GM19395 (cell line): Measurements from ENCODE around the gene MYL4.
"Not testable (repeated sequence)": the region's sequence is repeated elsewhere in the genome, so short reads cannot be mapped to it uniquely, and the experiment has no call there.

ENCODE experiments used
- ATAC-seq: cut with Tn5 transposase; IDR thresholded peaks from one replicate; pipeline ENCODE4 v1.9.1; 2021; ENCODE audit warnings: mild to moderate bottlenecking, moderate library complexity; ENCODE audit not compliant: unreplicated experiment

Gene MYL4

DNA sequence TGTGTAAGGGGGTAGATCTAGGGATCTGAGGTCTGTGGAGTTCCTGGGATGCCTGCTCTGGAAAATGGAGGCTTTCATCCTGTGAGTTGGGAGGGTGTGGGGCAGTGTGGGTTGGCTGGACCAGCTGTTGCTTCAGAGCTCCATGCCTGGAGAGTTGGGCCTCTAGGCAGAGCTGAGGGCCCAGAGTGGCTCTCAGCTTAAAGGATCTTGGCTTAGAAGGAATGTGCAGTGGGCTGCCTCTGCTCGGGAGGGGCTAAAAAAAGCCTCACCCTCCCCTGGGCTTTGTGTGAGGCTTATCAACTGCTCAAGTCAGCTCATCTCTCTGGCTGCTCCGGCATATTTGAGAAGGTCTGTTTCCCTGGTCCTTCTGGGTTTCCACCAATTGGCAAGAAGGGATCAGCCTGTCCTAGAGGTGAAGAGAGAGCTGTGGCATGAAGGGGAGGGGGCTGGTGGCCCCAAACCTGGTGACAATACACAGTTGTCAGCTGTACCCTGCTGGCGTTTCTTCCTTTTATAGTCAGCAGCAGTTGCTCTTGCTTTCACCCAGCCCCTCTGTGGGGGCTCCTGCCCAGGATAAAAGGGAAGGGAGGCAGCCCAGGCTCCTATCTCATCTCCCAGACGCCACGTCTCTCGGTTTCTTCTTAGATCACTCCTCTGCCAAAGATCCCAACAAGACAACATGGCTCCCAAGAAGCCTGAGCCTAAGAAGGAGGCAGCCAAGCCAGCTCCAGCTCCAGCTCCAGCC lies at the start of gene MYL4:
Gene MYL4 (plus strand): TSS at position 605 of the 745 bp plus-strand sequence. CDS start 75 bp downstream, at position 680.
- no peak for ATAC-seq

DNA sequence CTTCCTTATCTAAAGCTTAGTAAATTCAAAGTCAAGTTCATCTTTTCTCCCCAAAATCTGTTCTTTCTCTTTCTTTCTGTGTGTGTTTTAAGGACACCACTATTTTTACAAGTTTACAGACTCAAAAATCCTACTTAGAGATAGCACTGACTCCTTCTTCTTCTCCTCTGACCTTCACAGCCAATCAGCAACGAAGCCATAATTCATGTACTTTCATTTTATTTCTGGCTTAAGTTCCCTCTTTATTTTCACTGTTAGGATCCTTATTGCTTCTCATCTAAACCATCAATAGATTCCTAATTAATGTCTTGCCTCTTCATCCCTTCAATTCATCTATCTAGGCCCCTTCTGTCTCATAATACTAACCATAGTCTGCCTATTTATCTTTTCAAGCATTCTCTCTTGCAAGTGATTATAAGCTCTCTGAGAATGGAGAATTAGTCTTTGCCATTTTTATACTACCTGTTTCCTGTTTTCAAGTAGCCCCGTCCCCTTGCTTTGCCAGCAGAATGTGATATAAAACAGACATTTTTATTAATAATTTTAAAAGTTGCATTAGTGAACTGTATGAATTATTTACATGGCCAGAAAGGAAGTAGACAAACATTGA lies 47.0 kb upstream of the MYL4 start:
- ATAC-seq: no peak

DNA sequence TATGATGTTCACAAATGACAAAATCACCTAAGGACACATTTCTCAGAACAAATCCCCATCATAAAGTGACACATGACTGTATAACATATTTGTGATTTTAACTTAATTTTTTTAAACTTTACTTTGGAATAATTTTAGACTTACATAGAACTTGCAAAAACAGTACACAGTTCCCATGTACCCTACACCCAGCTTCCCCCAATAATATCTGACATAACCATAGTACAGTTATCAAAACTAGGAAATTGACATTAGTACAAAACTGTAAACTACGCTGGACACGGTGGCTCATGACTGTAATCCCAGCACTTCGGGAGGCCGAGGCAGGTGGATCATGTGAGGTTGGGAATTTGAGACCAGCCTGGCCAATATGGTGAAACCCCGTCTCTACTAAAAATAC lies 44.9 kb upstream of the MYL4 start:
- ATAC-seq: no peak

DNA sequence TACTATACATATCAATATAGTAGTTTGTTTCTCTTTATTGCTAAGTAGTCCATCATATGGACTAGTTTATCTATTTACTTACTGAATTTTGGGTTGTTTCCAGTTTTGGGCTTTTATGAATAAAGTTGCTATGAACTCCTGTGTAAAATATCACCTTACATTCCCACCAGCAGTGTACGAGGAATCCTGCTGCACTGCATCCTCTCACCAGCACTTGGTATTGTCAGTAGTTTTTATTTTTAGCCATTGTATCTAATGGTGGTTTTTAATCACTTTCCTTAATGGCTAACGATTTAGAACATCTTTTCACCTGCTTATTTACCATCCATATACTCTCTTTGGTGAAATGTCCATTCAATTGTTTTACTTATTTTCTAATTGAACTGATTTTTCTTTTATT lies 44.0 kb upstream of the MYL4 start:
- ATAC-seq: no peak

DNA sequence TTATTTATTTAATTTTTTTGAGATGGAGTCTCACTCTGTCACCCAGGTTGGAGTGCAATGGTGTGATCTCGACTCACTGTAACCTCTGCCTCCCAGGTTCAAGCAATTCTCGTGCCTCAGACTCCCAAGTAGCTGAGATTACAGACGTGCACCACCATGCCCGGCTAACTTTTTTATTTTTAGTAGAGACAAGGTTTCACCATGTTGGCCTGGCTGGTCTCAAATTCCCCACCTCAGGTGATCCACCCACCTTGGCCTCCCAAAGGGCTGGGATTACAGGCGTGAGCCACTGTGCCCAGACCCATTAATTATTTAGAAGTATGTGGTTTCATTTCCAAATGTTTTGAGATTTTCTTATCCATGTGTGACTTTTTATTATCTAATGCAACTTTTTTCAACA lies 42.3 kb upstream of the MYL4 start:
- not testable (repeated sequence) for ATAC-seq

GRCh38 chr17:47168896-47169295 lies 40.3 kb upstream of the MYL4 start:
- ATAC-seq: not testable (repeated sequence)

DNA sequence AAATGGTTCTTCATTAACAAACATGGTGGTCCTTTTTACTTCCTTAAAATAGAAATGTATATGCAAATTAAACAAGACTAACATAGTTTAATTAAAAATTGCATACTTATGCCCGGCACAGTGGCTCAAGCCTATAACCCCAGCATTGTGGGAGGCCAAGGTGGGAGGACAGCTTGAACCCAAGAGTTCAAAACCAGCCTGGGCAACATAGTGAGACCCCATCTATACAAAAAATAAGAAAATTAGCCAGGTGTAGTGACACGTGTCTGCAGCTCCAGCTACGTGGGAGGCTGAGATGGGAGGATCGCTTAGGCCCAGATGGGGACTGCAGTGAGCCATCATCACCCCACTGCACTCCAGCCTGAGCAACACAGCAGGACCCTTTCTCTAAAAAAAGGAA lies 38.4 kb upstream of the MYL4 start:
- no peak for ATAC-seq

GRCh38 chr17:47172696-47173565 lies 36.2 kb upstream of the MYL4 start:
- no peak for ATAC-seq

DNA sequence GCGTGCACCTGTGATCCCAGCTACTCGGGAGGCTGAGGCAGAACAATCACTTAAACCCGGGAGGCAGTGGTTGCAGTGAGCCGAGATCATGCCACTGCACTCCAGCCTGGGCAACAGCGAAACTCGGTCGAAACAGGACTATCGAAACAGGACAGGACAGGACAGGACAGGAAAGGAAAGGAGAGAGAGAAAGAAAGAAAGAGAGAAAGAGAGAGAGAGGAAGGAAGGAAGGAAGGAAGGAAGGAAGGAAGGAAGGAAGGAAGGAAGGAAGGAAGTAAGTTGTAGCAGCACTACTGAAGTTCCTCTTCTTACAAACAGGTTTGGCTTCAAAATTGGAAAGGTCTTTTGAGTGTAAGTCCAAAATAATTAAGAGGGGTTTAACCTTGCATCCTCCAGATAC lies 34.3 kb upstream of the MYL4 start:
- not testable (repeated sequence) for ATAC-seq

DNA sequence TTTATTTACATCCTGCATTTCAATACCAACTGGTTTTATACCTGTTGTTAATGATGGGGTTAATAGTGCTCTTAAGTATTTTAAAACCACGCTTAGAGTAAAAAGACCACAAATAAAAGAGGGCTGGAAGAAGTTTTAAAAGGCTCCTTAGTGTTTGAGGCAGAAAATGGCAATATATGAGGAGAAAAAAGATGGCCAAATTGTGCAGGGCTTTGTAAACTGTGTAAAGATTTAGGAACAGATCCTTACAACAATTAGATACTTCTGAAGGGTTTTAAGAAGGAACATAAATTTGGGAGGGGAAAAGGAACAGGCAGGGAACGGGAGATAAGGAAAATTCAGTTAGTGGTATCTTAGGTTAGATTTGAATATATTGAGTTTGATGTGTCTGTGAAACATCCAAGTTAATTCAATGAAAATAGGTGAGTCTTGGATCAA lies 32.7 kb upstream of the MYL4 start:
- ATAC-seq: no peak

GRCh38 chr17:47177261-47177660 lies 31.9 kb upstream of the MYL4 start:
- ATAC-seq: no peak

DNA sequence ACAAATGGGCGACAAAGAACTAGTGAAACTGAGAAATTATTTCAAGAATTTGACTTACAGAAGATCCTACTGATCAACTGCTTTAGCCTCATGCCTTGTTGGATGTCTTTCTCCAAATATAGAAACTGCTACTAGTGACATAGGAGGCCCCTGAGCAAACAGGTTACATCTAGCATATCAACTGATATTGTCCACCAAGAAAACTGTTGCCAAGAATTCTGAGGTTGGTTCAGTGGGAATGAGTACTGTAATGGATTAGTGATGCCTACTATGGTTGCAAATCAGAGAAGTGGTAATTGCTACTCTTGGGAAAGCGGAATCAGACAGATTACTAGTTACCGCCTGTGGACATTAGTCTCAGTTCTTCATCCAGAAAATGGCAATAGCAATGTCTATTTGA lies 30.0 kb upstream of the MYL4 start:
- no peak for ATAC-seq

DNA sequence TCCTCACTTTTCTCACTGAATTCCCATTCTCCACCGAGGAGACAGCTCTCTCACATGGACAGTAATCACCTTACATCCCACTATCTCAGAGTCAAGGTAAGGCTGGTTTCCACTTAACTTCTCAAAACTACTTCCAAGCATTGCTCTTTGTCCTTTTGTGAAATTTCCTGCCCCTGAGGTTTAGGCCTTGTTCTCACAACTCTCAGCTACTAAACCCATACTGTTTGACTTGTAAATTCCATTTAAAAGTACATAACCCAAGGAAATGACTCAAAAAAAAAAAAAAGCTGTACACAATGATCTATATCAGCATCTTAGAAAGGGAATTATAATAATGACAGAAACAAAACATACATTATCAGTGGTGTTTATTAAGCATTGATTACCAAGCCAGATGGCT lies 28.8 kb upstream of the MYL4 start:
- ATAC-seq: no peak

- ATAC-seq: not testable (repeated sequence)
Measured at GRCh38 chr17:47180988-47181387, 28.2 kb upstream of the MYL4 start.

- no peak for ATAC-seq
Measured at GRCh38 chr17:47184681-47185080, 24.5 kb upstream of the MYL4 start.

DNA sequence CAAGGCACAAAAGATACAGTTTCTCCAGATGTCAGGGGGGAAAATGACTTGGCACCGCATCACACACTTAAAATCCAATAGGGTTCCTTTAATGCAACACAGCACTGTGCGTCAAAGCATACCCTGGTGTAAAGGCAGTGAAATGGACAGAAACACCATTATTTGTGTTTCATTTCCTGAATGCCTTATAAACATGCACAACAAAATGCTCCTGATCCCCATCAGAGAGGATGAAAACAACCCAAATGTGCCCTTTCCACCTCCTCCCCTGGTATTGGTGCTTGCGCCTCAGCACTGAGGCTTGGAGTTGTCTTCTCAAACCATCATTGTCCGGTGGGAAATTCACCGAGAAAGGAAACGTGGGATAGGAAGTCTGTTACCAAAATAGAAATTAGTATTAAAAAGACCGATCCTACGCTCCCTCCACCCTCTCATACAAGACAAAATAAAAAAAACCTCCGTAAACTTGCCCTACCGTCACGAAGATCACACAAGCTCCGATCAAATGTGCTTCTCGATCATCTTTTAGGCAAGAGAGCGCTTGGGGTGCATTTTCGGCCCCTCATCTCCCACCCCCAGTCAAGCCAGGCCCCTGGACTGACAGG lies 20.8 kb upstream of the MYL4 start:
- no peak for ATAC-seq

DNA sequence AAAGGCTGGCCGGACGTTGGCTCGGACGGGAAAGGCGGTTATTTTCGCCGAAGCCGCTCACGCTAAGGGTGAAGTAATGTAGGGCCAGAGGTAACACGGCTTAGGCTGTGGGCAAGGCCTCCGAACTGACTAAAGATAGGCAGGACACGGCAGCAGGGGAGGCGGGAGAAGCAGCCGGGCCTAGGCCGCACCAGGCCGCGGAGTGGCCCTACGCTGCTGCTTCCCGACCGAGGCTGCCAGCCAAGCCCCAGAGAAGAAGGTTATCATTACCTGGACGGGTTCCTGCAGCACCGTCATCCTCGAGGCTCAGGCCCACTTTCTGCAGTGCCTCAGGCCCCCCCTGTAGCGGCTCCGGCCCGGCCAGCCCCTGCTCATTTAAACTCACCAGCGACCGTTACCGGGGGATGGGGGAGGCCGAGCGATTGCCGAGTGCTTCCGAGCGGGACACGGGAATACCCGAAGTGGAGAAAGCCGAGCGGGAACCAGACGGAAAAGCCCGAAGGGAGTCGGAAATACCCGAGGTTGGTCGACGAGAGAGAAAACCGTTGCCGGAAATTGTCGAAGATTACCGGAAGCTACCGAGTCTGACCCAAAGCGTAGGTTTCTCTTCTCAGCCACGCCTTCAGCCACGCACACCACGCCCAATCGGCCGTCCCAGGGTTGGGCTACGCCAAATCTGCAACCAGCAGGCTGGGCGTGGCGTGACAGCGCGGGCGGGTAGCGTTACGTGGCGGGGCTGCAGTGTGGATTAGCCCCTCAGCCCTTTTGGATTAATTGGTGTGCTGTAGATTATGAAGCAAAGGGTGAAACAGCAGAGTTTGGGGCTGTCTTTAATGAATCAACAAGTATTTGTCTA lies 20.0 kb upstream of the MYL4 start, which contains the start of gene CDC27:
Gene CDC27 (minus strand): TSS at position 420 of the 856 bp plus-strand sequence. CDS start 123 bp downstream, at position 297.
- ATAC-seq: peak; percentile 93

DNA sequence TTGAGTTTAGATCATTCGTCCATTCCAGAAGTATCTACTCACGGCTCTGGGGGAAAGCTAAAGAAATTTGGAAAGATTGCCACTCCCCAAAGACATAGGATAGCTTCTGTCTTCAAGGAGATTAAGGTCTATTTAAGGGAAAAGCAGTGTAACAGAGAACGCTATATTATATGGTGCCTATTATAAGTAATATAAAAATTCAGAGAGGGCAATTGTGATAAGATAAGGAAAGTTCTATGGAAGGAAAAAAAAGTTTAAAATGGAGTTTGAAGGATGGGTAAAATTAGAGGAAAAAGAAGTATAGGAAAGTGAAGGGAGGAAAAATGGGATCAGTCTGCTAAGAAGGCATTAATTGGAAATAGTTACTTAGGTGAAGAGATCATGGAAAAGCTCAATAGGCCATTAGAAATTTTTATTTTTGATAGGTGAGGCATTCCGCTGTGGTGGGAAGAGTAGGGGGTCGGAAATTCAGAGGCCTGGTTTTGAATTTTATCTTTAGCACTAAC lies 19.4 kb upstream of the MYL4 start:
- peak; percentile 5 for ATAC-seq

DNA sequence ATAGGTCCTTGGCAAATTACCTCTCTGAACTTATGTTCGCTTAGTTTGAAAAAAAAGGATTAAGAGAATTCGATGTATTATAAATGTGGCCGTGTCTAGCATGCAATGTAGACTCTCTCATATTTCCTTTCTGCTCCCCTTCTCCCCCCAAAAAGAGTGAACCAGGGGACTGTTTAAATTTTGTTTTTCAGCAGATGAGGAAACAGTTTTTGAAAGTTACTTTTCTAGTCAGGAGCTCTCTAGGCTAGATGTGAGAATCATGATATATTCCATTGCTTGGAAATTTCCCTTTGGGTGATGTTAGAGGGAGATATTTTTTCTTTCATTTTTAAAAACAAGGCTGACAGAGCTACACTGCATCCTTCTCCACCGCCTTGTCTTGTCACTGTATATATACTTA lies 18.9 kb upstream of the MYL4 start:
- no peak for ATAC-seq

DNA sequence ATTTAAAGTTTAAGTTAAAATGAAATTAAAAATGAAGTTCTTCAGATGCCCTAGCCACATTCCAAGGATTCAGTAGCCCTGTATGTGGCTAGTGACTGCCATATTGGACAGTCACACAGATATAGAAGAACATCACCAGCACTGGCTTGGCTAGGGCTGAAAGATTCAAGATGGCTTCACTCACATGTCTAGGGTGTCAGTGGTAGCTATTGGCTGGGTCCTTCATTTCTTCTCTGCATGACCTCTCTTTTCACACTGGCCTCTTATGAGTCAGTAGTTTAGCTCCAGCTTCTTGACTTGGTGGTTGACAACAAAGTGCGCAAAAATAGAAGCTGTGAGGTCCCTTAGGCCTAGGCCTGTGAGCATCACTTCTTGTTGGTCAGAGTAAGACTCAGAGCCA lies 18.4 kb upstream of the MYL4 start:
- ATAC-seq: no peak
